Suprapubic skin (tissue), 4 donors: ENCODE measurements around the gene ERBB4. TPM values are rescaled to one million over a fixed set of nuclear protein-coding genes. Genes with fewer than 3 reads are reported as not detected.

Experiments used
- DNase-seq, 2 donors: peaks; one replicate each; pipeline ENCODE4 v3.0.0-alpha.2; 2019; ENCODE audit warnings: low spot score in 2 of 2
- H3K27ac ChIP-seq: fragments of 200-600 bp; sonication (generic); one replicate; pipeline ENCODE4 v1.5.1; 2019
- H3K27me3 ChIP-seq: fragments of 200-600 bp; sonication (generic); one replicate; pipeline ENCODE4 v1.5.1; 2019
- H3K36me3 ChIP-seq: fragments of 200-600 bp; sonication (generic); one replicate; pipeline ENCODE4 v1.5.1; 2019
- H3K4me1 ChIP-seq: fragments of 200-600 bp; sonication (generic); one replicate; pipeline ENCODE4 v1.5.1; 2019
- H3K4me3 ChIP-seq: fragments of 200-600 bp; sonication (generic); one replicate; pipeline ENCODE4 v1.5.1; 2019; ENCODE audit warnings: mild to moderate bottlenecking
- H3K9me3 ChIP-seq: fragments of 200-600 bp; sonication (generic); one replicate; pipeline ENCODE4 v1.5.1; 2019
- EP300 ChIP-seq: sonication (generic); formaldehyde crosslinking; IDR thresholded peaks from one replicate; pipeline ENCODE4 v1.6.1; 2017; ENCODE audit warnings: antibody characterized with exemption
- POLR2A ChIP-seq, 2 donors: fragments of 450-650 bp; IDR thresholded peaks; one replicate each; pipeline ENCODE4 v1.6.1; 2017; ENCODE audit warnings: antibody characterized with exemption in 2 of 2, mild to moderate bottlenecking in 2 of 2, moderate library complexity in 2 of 2
- POLR2AphosphoS5 ChIP-seq, 3 donors: sonication (generic); formaldehyde crosslinking; IDR thresholded peaks; one replicate each; pipeline ENCODE4 v1.6.1; 2017; ENCODE audit warnings: antibody characterized with exemption in 3 of 3
- WGBS: methylation state at CpG from one replicate; pipeline ENCODE4 v1.1.5; 2018; 5-methylcytosine and 5-hydroxymethylcytosine counted together
- total RNA-seq, 4 donors: library from RNA; depleted of rRNA; stranded (reverse); fragments of >200 nt; gene quantifications; one replicate each; pipeline ENCODE4 v1.1.0, GENCODE V29; 2016
- TF ChIP-seq, protein P1 (sequence below), 2 donors: fragments of 200-600 bp in 1 of 2; fragments of 450-650 bp in 1 of 2; sonication (generic) in 1 of 2; IDR thresholded peaks; one replicate each; pipeline ENCODE4 v1.5.1; 2016 to 2019; ENCODE audit warnings: antibody characterized with exemption in 2 of 2, mild to moderate bottlenecking in 1 of 2, moderate library complexity in 1 of 2

The ERBB4 gene
- total RNA-seq, 4 donors from 2014 or later, result 0.95 to 6.4 (median 1.5) TPM

DNA sequence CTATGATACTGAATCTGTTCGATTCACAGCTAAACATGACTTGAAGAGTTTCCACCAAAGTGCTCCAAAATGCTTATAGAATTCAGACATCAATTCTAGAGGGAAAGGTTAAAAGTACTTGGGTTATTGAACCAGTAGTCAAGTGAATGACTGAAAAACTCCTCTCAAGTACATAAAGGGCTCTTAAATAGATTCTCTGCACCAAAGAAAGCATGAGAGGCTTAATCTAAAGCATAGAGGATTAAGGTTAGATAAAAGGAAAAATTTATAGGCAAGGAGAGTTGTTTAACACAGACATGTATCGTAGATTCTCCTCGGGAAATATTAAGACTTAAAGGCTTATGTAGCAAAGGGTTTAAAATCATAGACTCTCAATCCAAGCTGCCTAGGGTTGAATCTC, 701.4 kb downstream of the ERBB4 start:
- Histone ChIP-seq H3K4me3 (no peak overlapping the region), H3K9me3 (no peaks in the 10 kb centered on the region), H3K27ac (no peak overlapping the region), H3K4me1 (no peaks in the 10 kb centered on the region), H3K27me3 (no peaks in the 10 kb centered on the region), H3K36me3 (no peaks in the 10 kb centered on the region)
- 68% methylated on average over 3 of the region's 3 CpGs for WGBS
- DNase-seq, result no peak
- TF ChIP-seq EP300 (no peak), POLR2A (IDR thresholded peaks at IDR 0.05) (no peak)
- TF ChIP-seq, protein P1, sequence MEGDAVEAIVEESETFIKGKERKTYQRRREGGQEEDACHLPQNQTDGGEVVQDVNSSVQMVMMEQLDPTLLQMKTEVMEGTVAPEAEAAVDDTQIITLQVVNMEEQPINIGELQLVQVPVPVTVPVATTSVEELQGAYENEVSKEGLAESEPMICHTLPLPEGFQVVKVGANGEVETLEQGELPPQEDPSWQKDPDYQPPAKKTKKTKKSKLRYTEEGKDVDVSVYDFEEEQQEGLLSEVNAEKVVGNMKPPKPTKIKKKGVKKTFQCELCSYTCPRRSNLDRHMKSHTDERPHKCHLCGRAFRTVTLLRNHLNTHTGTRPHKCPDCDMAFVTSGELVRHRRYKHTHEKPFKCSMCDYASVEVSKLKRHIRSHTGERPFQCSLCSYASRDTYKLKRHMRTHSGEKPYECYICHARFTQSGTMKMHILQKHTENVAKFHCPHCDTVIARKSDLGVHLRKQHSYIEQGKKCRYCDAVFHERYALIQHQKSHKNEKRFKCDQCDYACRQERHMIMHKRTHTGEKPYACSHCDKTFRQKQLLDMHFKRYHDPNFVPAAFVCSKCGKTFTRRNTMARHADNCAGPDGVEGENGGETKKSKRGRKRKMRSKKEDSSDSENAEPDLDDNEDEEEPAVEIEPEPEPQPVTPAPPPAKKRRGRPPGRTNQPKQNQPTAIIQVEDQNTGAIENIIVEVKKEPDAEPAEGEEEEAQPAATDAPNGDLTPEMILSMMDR (IDR thresholded peaks at IDR 0.05), result no peak

DNA sequence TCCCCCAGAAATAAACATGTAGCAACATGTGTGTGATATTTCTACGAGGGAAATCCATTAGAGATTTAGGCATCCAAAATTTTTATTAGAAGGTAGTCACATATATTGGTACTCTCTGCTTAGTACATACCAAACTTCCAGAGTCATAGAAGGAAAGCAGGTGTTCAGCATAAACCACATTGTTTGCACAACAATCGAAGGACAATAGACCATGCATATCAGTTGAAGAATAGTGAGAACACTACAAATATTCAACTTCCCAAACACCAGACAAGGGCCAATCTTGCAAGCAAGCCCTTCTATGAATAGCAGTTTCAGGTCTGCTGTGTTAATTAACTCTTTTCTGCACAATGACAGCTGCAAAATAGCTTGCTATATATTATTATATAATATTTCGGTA, 702.2 kb downstream of the ERBB4 start:
- WGBS, result 62% methylated on average over 3 of the region's 3 CpGs

DNA sequence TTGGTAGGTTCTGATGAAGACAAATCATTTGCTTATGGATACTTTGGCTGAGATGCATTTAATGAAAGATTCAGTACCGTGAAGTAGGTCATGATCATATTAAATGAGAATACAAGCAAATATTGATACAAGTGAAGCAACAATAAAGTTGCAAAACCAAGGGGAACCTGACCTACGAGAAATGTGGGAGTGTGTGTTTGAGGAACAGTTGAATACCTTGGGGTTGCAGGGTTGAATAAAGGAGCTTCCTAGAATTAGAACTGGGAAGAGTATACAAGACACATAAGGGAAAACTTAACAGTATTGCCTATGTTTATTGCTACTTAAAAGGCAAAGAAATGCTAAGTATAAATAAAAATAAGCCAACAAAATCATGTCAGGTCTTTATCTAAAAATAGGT, 702.9 kb downstream of the ERBB4 start:
- H3K27me3 ChIP-seq, result no peaks in the 10 kb centered on the region
- WGBS, result 79% methylated on average over 2 of the region's 2 CpGs
- no peaks in the 10 kb centered on the region for H3K36me3 ChIP-seq
- no peak overlapping the region for H3K27ac ChIP-seq
- no peak for DNase-seq
- H3K4me1 ChIP-seq, result no peaks in the 10 kb centered on the region
- TF ChIP-seq POLR2A (IDR thresholded peaks at IDR 0.05) (no peak), EP300 (no peak), POLR2AphosphoS5 (IDR thresholded peaks at IDR 0.05) (no peak)
- TF ChIP-seq, protein P1 (IDR thresholded peaks at IDR 0.05), result no peak
- no peaks in the 10 kb centered on the region for H3K9me3 ChIP-seq
- H3K4me3 ChIP-seq, result no peak overlapping the region

More for the DNA sequence above, 702.2 kb downstream of the ERBB4 start:
- no peak for DNase-seq
- H3K9me3 ChIP-seq, result no peaks in the 10 kb centered on the region
- H3K27me3 ChIP-seq, result no peaks in the 10 kb centered on the region
- TF ChIP-seq POLR2AphosphoS5 (IDR thresholded peaks at IDR 0.05) (no peak), POLR2A (IDR thresholded peaks at IDR 0.05) (no peak), EP300 (no peak)
- TF ChIP-seq, protein P1 (IDR thresholded peaks at IDR 0.05), result no peak
- no peak overlapping the region for H3K27ac ChIP-seq
- H3K4me3 ChIP-seq, result no peak overlapping the region
- H3K36me3 ChIP-seq, result no peaks in the 10 kb centered on the region
- H3K4me1 ChIP-seq, result no peaks in the 10 kb centered on the region

DNA sequence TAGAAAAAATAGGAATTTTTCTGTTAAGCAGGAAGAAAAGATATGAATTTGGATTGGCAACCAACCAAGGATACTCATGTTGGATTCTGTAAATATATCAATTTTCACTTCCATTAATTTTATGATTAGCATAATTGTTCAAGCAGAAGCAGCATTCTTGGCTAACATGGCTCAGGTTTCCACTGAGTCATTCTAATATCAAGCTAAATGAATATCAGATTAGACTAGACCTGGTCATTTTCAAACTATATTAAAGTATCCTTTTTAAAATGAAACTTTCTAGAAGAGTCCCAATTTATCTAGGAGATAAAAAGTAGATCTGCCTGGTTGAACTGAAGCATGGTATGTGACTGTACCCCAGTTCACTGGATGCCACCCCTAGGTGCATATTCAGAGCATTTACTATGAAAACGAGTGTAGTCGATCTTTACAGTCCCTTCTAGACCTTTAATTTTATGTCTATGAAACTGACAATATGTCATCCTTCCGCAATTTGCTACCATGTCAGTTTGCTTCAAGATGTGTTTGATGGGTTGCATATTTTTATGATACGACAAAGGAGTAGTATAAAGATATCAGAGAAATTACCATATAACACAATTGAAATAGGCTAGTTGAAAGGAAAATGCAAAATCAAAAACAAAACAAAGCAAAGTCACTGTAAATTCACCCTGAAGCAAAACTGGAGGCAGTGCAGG, 704.9 kb downstream of the ERBB4 start:
- no peak overlapping the region for H3K27ac ChIP-seq
- no peaks in the 10 kb centered on the region for H3K27me3 ChIP-seq
- TF ChIP-seq, protein P1 (IDR thresholded peaks at IDR 0.05), result no peak
- TF ChIP-seq POLR2AphosphoS5 (IDR thresholded peaks at IDR 0.05) (no peak), POLR2A (IDR thresholded peaks at IDR 0.05) (no peak), EP300 (no peak)
- WGBS, result 71% methylated on average over 4 of the region's 4 CpGs
- no peaks in the 10 kb centered on the region for H3K9me3 ChIP-seq
- no peak overlapping the region for H3K4me3 ChIP-seq
- DNase-seq, result no peak
- H3K36me3 ChIP-seq, result no peaks in the 10 kb centered on the region
- no peaks in the 10 kb centered on the region for H3K4me1 ChIP-seq

DNA sequence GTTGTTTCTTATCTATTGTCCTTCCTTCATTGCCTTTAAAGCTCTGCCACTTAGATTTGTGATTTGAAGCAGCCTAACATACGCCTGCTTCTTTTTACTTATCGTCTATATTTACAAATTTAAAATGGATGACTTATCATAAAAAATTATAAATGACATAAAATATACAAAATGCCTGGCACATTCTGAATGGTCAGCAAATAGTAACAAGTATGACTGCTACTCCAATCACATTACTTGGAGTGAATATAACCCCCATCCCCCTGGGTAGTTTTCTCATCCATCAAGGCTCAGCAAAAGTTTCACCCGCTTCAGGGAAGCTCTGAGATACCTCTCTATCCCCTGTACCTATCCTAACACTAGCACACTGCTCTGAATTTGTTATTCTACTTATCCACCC, 708.9 kb downstream of the ERBB4 start:
- H3K4me1 ChIP-seq, result no peaks in the 10 kb centered on the region
- no peaks in the 10 kb centered on the region for H3K36me3 ChIP-seq
- DNase-seq, result no peak
- no peaks in the 10 kb centered on the region for H3K27me3 ChIP-seq
- no peaks in the 10 kb centered on the region for H3K9me3 ChIP-seq
- no peak overlapping the region for H3K27ac ChIP-seq
- WGBS, result 87% methylated on average over 3 of the region's 3 CpGs
- H3K4me3 ChIP-seq, result no peak overlapping the region
- no peak for TF ChIP-seq EP300
- TF ChIP-seq POLR2AphosphoS5 (IDR thresholded peaks at IDR 0.05), result no peak
- TF ChIP-seq, protein P1 (IDR thresholded peaks at IDR 0.05), result no peak
- TF ChIP-seq POLR2A (IDR thresholded peaks at IDR 0.05), result no peak
